HepG2 (cell line): Measurements from ENCODE around the gene AP5Z1. TPM values are rescaled to one million over a fixed set of nuclear protein-coding genes. Genes with fewer than 3 reads are reported as not detected.

Source experiments
- ATAC-seq: fragments of 200-7000 bp; cut with Tn5 transposase; 3 replicates; pipeline ENCODE4 v1.9.1; 2020; ENCODE audit warnings: mild to moderate bottlenecking, moderate library complexity
- BruUV-seq: library from RNA; stranded (reverse); fragments of 400-500 nt; replicated peaks from 2 replicates; lab custom pipeline; 2021; lab: Mats Ljungman, UMichigan
- CTCF ChIA-PET: fragments of 300-600 bp; formaldehyde crosslinking; extraction: SDS; loops from one replicate; lab custom pipeline; 2021; ENCODE audit warnings: low total read pairs, inconsistent platforms, low intra/inter-chr PET ratio; lab: Yijun Ruan, JAX
- POLR2A ChIA-PET: fragments of 350-600 bp; sonication (Branson Sonifier 250); formaldehyde crosslinking; loops from one replicate; lab custom pipeline; 2020; ENCODE audit warnings: antibody characterized with exemption, inconsistent platforms; lab: Yijun Ruan, JAX
- DNase-seq: peaks from one replicate; pipeline ENCODE4 v3.0.0-alpha.2; 2015; ENCODE audit warnings: low spot score
- FAIRE-seq: peaks from 3 replicates; lab custom pipeline; 2011; peaks lifted over from hg19 to GRCh38; lab: Jason Lieb, UNC
- H2AFZ ChIP-seq: one replicate; pipeline ENCODE4 v1.6.1; 2011; ENCODE audit warnings: low read length, inconsistent platforms
- H3K27ac ChIP-seq: fragments of 300-600 bp; 3 replicates; pipeline ENCODE4 v1.8.0; 2011; ENCODE audit warnings: mixed run types, mild to moderate bottlenecking, mixed read lengths, low read length, inconsistent platforms; ENCODE audit not compliant: insufficient read depth; ENCODE audit errors: extremely low read length
- H3K27me3 ChIP-seq, 2 experiments: fragments of 200-600 bp in 1 of 2; 2 replicates in 1 of 2; 3 replicates in 1 of 2; pipeline versions ENCODE4 v1.6.0 to v1.8.0; 2011; ENCODE audit warnings: low read length in 2 of 2, mild to moderate bottlenecking in 2 of 2, moderate library complexity in 2 of 2, inconsistent platforms in 1 of 2; ENCODE audit not compliant: insufficient read depth in 2 of 2, control insufficient read depth in 1 of 2
- H3K36me3 ChIP-seq, 2 experiments: fragments of 200-600 bp in 1 of 2; replicated peaks in 1 of 2; 2 replicates in 1 of 2; 3 replicates in 1 of 2; pipeline versions ENCODE4 v1.5.1 to v1.8.0; 2011; ENCODE audit warnings: low read length in 2 of 2, inconsistent platforms in 1 of 2; ENCODE audit not compliant: insufficient read depth in 2 of 2, control insufficient read depth in 1 of 2
- H3K4me1 ChIP-seq: 2 replicates; pipeline ENCODE4 v1.5.1; 2012; ENCODE audit warnings: low read length, inconsistent platforms; ENCODE audit not compliant: insufficient read depth
- H3K4me2 ChIP-seq: 2 replicates; pipeline ENCODE4 v1.6.0; 2011; ENCODE audit warnings: low read depth, low read length, inconsistent platforms
- H3K4me3 ChIP-seq, 3 experiments: fragments of 200-600 bp in 1 of 3; sonication (generic), shearing (Covaris generic) in 1 of 3; replicated peaks in 1 of 3; 2 replicates each; pipeline ENCODE4 v1.5.1; 2011 to 2016; ENCODE audit warnings: low read length in 3 of 3, inconsistent platforms in 2 of 3, low read depth in 2 of 3, mild to moderate bottlenecking in 2 of 3, control low read depth in 1 of 3, mixed read lengths in 1 of 3; ENCODE audit not compliant: insufficient read depth in 1 of 3
- H3K79me2 ChIP-seq: one replicate; pipeline ENCODE4 v1.6.1; 2011; ENCODE audit warnings: low read length, inconsistent platforms; ENCODE audit not compliant: insufficient read depth
- H3K9ac ChIP-seq: 2 replicates; pipeline ENCODE4 v1.6.0; 2011; ENCODE audit warnings: mild to moderate bottlenecking, low read depth, low read length, inconsistent platforms; ENCODE audit not compliant: insufficient read depth
- H3K9me3 ChIP-seq: 2 replicates; pipeline ENCODE4 v1.5.1; 2012; ENCODE audit warnings: mild to moderate bottlenecking, low read length
- H4K20me1 ChIP-seq: 2 replicates; pipeline ENCODE4 v1.6.0; 2011; ENCODE audit warnings: inconsistent platforms, mild to moderate bottlenecking, low read length, moderate library complexity; ENCODE audit not compliant: insufficient read depth
- AKAP8 ChIP-seq: sonication (generic); formaldehyde crosslinking; IDR thresholded peaks from 2 replicates; pipeline ENCODE4 v1.5.1; 2020; ENCODE audit warnings: mild to moderate bottlenecking, missing genetic modification reagents
- HCFC1 ChIP-seq: fragments of 150-350 bp; IDR thresholded peaks from 2 replicates; pipeline ENCODE4 v1.6.1; 2014; ENCODE audit warnings: low read depth, low read length
- NR3C1 ChIP-seq: sonication (generic); formaldehyde crosslinking; IDR thresholded peaks from 2 replicates; pipeline ENCODE4 v1.4.0; 2020; ENCODE audit warnings: missing genetic modification reagents
- SMAD9 ChIP-seq: sonication (generic); formaldehyde crosslinking; IDR thresholded peaks from 2 replicates; pipeline ENCODE4 v1.5.1; 2020; ENCODE audit warnings: mild to moderate bottlenecking, missing genetic modification reagents
- TAF15 ChIP-seq: fragments of 200-400 bp; formaldehyde crosslinking; IDR thresholded peaks from one replicate; pipeline ENCODE4 v1.6.1; 2018; ENCODE audit warnings: mild to moderate bottlenecking, low read depth, low read length; ENCODE audit not compliant: poor library complexity, severe bottlenecking
- ZNF225 ChIP-seq: sonication (generic); formaldehyde crosslinking; IDR thresholded peaks from 2 replicates; pipeline ENCODE4 v1.4.0; 2020; ENCODE audit warnings: mild to moderate bottlenecking, missing genetic modification reagents
- ZNF256 ChIP-seq: sonication (generic); formaldehyde crosslinking; conservative IDR thresholded peaks from 2 replicates; pipeline ENCODE4 v1.4.0; 2020; ENCODE audit warnings: missing genetic modification reagents
- ZNF546 ChIP-seq: sonication (generic); formaldehyde crosslinking; conservative IDR thresholded peaks from 2 replicates; pipeline ENCODE4 v1.8.1; 2023; ENCODE audit warnings: mild to moderate bottlenecking, missing genetic modification reagents
- ZNF570 ChIP-seq: sonication (generic); formaldehyde crosslinking; IDR thresholded peaks from 2 replicates; pipeline ENCODE4 v1.4.0; 2020; ENCODE audit warnings: mild to moderate bottlenecking, missing genetic modification reagents, borderline replicate concordance
- WGBS: methylation state at CpG from one replicate; pipeline ENCODE4 v1.1.6; 2017; ENCODE audit warnings: low lambda C conversion rate; 5-methylcytosine and 5-hydroxymethylcytosine counted together
- in situ Hi-C: cut with HindIII; loops from 2 replicates; pipeline ENCODE4 v1.10.0; 2017; ENCODE audit warnings: low pct_unique_long_range_greater_than_20kb; ENCODE audit not compliant: extremely low pct_ligation_motif_present
- intact Hi-C: fragments of 100-400 bp; cut with micrococcal nuclease; formaldehyde crosslinking; loops from one replicate; pipeline ENCODE4 v1.10.0; 2022; ENCODE audit not compliant: unreplicated experiment
- polyA plus RNA-seq, 8 experiments: library from polyadenylated mRNA; depleted of rRNA in 3 of 8; stranded (reverse) in 7 of 8; unstranded in 1 of 8; fragments of >200 nt; fragmentation: Illumina TruSeq in 4 of 8; extraction: Trizol in 4 of 8; gene quantifications; 2 replicates each; pipeline versions ENCODE4 v1.2.1 to v1.2.3, GENCODE V29; 2011 to 2016; ENCODE audit warnings: low read depth in 4 of 8, missing spikeins in 1 of 8, mixed read lengths in 1 of 8; ENCODE audit not compliant: insufficient read depth in 1 of 8
- total RNA-seq, 5 experiments: library from RNA; depleted of rRNA; stranded (reverse); fragments of >200 nt; fragmentation: Illumina TruSeq; extraction: Trizol; gene quantifications; 2 replicates each; pipeline ENCODE4 v1.2.3, GENCODE V29; 2016; ENCODE audit warnings: low read depth in 1 of 5
- TF ChIP-seq, protein P1 (sequence below), 2 experiments: sonication (generic) in 1 of 2; formaldehyde crosslinking in 1 of 2; IDR thresholded peaks; 2 replicates each; pipeline versions ENCODE4 v1.5.1 to v1.6.1; 2011 to 2020; ENCODE audit warnings: borderline replicate concordance in 1 of 2, low read depth in 1 of 2, low read length in 1 of 2, mild to moderate bottlenecking in 1 of 2, missing genetic modification reagents in 1 of 2, moderate library complexity in 1 of 2
- TF ChIP-seq, protein P2 (sequence below): fragments of 450-650 bp; IDR thresholded peaks from 2 replicates; pipeline ENCODE4 v1.6.1; 2017; ENCODE audit warnings: mild to moderate bottlenecking
- TF ChIP-seq, protein P3 (sequence below): sonication (generic); formaldehyde crosslinking; conservative IDR thresholded peaks from 2 replicates; pipeline ENCODE4 v1.5.0; 2020; ENCODE audit warnings: missing genetic modification reagents
- TF ChIP-seq, protein P4 (sequence below): conservative IDR thresholded peaks from 2 replicates; pipeline ENCODE4 v1.6.1; 2018; ENCODE audit warnings: missing genetic modification reagents

The AP5Z1 gene
- total and polyA plus RNA-seq, 2 of the 13 experiments (the other 11 are each of a cell fraction or from before 2014, with no cell fraction given) = 9.3 to 15.1 TPM

DNA sequence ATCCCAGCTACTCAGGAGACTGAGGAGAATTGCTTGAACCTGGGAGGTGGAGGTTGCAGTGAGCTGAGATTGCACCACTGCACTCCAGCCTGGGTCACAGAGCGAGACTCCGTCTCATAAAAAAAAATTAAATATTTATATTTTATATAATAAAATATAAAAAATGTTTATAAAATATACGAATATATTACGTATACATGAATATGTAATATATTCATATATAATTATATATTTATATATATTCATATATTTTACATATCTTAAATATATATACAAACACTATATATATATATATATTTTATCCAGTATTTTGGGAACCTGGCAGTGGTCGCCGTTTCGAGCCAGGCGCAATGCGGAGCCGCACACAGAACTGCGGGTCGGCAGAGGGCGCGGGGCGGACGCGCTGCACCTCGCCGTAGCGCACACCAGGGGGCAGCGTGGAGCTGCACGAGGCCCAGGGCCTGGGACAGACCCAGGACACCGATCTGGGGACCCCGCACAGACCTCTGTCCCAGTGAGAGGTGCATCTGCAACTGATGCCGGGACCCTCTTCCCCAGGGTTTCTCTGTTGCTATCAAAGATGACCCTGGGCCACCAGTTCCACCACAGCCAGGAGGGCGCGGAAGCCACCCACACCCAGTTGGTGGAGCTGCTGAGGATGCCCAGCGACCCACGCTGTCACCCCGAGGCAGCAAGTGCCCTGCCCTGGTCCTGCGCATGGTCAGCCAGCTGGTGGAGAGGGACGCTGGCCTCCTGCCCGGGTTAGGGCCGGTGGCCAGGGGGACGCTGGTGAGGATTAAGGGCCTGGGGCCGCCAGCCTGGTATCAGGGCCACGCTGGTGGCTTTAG is 22.7 kb downstream of the AP5Z1 start:
- intact Hi-C loops (no loop called here), in situ Hi-C loops (loop anchor here (10.0 kb wide), 1 partner anchor 287 kb away; no protein-coding TSS in a partner anchor)
- H3K36me3 ChIP-seq = no peaks in the 10 kb centered on the region
- no peaks in the 10 kb centered on the region for H4K20me1 ChIP-seq
- H3K4me2 ChIP-seq = peak overlapping the region; percentile 55
- FAIRE-seq = no peak
- peak; percentile 31 for DNase-seq
- H2AFZ ChIP-seq = no peak overlapping the region
- ATAC-seq = peak; percentile 76
- no peak overlapping the region for H3K27ac ChIP-seq
- peak overlapping the region in 1 of 3 experiments; percentile 26; a peak in 1 of 6 replicates for H3K4me3 ChIP-seq
- no peaks in the 10 kb centered on the region for H3K79me2 ChIP-seq
- no peak overlapping the region for H3K9ac ChIP-seq
- peaks cover 8% of the 10 kb centered on the region for H3K4me1 ChIP-seq
- no TSS peak for BruUV-seq
- WGBS = 18% methylated on average over 30 of the region's 37 CpGs
- ChIA-PET POLR2A (interaction anchor here (2.0 kb wide), 1 partner anchor 22 kb away, joined by 10 read pairs; the partner anchor contains the start of gene AP5Z1), CTCF (interaction anchor here (1.6 to 2.0 kb wide), 2 partner anchors 85 to 287 kb away, joined by 13 to 17 read pairs; partner anchors contain the start of gene RADIL)
- no peaks in the 10 kb centered on the region for H3K9me3 ChIP-seq
- peaks cover 1 to 12% of the 10 kb centered on the region in 2 experiments; a peak in 2 of 5 replicates for H3K27me3 ChIP-seq
- TF ChIP-seq TAF15 = no peak
- TF ChIP-seq, protein P1, sequence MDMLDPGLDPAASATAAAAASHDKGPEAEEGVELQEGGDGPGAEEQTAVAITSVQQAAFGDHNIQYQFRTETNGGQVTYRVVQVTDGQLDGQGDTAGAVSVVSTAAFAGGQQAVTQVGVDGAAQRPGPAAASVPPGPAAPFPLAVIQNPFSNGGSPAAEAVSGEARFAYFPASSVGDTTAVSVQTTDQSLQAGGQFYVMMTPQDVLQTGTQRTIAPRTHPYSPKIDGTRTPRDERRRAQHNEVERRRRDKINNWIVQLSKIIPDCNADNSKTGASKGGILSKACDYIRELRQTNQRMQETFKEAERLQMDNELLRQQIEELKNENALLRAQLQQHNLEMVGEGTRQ (IDR thresholded peaks at IDR 0.05; ENCODE audit: low read depth, low read length) = no peak
- TF ChIP-seq, protein P1 (CRISPR knock-in tag; IDR thresholded peaks at IDR 0.05; ENCODE audit: borderline replicate concordance) = no peak
- TF ChIP-seq, protein P2, sequence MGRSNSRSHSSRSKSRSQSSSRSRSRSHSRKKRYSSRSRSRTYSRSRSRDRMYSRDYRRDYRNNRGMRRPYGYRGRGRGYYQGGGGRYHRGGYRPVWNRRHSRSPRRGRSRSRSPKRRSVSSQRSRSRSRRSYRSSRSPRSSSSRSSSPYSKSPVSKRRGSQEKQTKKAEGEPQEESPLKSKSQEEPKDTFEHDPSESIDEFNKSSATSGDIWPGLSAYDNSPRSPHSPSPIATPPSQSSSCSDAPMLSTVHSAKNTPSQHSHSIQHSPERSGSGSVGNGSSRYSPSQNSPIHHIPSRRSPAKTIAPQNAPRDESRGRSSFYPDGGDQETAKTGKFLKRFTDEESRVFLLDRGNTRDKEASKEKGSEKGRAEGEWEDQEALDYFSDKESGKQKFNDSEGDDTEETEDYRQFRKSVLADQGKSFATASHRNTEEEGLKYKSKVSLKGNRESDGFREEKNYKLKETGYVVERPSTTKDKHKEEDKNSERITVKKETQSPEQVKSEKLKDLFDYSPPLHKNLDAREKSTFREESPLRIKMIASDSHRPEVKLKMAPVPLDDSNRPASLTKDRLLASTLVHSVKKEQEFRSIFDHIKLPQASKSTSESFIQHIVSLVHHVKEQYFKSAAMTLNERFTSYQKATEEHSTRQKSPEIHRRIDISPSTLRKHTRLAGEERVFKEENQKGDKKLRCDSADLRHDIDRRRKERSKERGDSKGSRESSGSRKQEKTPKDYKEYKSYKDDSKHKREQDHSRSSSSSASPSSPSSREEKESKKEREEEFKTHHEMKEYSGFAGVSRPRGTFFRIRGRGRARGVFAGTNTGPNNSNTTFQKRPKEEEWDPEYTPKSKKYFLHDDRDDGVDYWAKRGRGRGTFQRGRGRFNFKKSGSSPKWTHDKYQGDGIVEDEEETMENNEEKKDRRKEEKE = no peak
- no peak for TF ChIP-seq ZNF256 (CRISPR knock-in tag)
- TF ChIP-seq, protein P3, sequence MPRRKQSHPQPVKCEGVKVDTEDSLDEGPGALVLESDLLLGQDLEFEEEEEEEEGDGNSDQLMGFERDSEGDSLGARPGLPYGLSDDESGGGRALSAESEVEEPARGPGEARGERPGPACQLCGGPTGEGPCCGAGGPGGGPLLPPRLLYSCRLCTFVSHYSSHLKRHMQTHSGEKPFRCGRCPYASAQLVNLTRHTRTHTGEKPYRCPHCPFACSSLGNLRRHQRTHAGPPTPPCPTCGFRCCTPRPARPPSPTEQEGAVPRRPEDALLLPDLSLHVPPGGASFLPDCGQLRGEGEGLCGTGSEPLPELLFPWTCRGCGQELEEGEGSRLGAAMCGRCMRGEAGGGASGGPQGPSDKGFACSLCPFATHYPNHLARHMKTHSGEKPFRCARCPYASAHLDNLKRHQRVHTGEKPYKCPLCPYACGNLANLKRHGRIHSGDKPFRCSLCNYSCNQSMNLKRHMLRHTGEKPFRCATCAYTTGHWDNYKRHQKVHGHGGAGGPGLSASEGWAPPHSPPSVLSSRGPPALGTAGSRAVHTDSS (CRISPR knock-in tag) = no peak
- no peak for TF ChIP-seq HCFC1
- no peak for TF ChIP-seq ZNF546 (CRISPR knock-in tag)
- TF ChIP-seq SMAD9 (CRISPR knock-in tag) = no peak
- no peak for TF ChIP-seq ZNF570 (CRISPR knock-in tag)
- TF ChIP-seq, protein P4, sequence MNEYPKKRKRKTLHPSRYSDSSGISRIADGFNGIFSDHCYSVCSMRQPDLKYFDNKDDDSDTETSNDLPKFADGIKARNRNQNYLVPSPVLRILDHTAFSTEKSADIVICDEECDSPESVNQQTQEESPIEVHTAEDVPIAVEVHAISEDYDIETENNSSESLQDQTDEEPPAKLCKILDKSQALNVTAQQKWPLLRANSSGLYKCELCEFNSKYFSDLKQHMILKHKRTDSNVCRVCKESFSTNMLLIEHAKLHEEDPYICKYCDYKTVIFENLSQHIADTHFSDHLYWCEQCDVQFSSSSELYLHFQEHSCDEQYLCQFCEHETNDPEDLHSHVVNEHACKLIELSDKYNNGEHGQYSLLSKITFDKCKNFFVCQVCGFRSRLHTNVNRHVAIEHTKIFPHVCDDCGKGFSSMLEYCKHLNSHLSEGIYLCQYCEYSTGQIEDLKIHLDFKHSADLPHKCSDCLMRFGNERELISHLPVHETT = no peak
- no peak; the same call in 1 of the 2 replicates for TF ChIP-seq AKAP8 (CRISPR knock-in tag)
- TF ChIP-seq ZNF225 (CRISPR knock-in tag) = no peak
- no peak for TF ChIP-seq NR3C1 (CRISPR knock-in tag)
